Measurements from ENCODE around the gene THBS3.
"Not testable (repeated sequence)": the region's sequence is repeated elsewhere in the genome, so short reads cannot be mapped to it uniquely, and the experiment has no call there.

THBS3 gene

DNA sequence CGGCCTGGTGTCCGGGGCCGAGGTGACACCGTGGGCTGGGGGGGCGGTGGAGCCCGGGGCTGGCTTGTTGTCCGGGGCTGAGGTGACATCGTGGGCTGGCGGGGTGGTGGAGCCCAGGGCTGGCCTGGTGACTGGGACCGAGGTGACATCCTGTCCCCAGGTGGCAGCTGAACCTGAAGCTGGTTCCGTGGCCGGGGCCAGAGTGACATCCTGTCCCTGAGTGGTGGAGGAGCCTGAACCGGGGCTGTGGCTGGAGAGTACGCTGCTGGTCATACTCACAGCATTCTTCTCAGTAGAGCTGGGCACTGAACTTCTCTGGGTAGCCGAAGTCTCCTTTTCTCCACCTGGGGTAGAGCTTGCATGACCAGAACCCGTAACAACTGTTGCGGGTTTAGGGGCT is 15.8 kb downstream of the THBS3 start:
- H3K27me3 ChIP-seq: no peaks in the 10 kb centered on the region
- peaks cover 7% of the 10 kb centered on the region for H3K4me1 ChIP-seq
- no peak overlapping the region for H3K4me3 ChIP-seq (ENCODE audit: low read depth, low read length)
- no peaks in the 10 kb centered on the region for H3K9me3 ChIP-seq
- no peak for DNase-seq
- H3K36me3 ChIP-seq: no peaks in the 10 kb centered on the region; the same call in 1 of the 2 replicates
- TF ChIP-seq, protein P1, sequence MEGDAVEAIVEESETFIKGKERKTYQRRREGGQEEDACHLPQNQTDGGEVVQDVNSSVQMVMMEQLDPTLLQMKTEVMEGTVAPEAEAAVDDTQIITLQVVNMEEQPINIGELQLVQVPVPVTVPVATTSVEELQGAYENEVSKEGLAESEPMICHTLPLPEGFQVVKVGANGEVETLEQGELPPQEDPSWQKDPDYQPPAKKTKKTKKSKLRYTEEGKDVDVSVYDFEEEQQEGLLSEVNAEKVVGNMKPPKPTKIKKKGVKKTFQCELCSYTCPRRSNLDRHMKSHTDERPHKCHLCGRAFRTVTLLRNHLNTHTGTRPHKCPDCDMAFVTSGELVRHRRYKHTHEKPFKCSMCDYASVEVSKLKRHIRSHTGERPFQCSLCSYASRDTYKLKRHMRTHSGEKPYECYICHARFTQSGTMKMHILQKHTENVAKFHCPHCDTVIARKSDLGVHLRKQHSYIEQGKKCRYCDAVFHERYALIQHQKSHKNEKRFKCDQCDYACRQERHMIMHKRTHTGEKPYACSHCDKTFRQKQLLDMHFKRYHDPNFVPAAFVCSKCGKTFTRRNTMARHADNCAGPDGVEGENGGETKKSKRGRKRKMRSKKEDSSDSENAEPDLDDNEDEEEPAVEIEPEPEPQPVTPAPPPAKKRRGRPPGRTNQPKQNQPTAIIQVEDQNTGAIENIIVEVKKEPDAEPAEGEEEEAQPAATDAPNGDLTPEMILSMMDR (IDR thresholded peaks at IDR 0.05; ENCODE audit: low read depth, low read length): no peak

DNA sequence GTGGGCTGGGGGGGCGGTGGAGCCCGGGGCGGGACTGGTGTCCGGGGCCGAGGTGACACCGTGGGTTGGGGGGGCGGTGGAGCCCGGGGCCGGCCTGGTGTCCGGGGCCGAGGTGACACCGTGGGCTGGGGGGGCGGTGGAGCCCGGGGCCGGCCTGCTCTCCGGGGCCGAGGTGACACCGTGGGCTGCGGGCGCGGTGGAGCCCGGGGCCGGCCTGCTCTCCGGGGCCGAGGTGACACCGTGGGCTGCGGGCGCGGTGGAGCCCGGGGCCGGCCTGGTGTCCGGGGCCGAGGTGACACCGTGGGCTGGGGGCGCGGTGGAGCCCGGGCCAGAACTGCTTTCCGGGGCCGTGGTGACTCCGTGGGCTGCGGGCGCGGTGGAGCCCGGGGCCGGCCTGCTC is 17.8 kb downstream of the THBS3 start:
- not testable (repeated sequence) for H3K4me3 ChIP-seq (ENCODE audit: low read depth, low read length); DNase-seq; H3K36me3 ChIP-seq; H3K27me3 ChIP-seq; H3K9me3 ChIP-seq
- peaks cover 12% of the 10 kb centered on the region for H3K4me1 ChIP-seq

DNA sequence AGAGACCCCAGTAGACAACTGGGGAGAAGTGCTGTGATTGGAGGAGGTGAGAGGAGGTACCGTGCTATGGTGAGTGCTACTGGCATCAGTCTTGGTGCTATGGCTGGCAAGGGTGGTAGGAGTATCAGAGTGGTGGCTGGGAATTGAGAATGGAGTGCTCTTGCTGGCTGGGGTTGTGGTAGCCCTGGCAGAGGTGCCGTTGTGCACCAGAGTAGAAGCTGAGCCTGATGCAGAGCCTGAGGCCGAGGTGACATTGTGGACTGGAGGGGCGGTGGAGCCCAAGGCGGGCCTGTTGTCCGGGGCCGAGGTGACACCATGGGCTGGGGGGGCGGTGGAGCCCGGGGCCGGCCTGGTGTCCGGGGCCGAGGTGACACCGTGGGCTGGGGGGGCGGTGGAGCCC is 19.4 kb downstream of the THBS3 start:
- H3K27me3 ChIP-seq: no peaks in the 10 kb centered on the region
- TF ChIP-seq, protein P1 (IDR thresholded peaks at IDR 0.05; ENCODE audit: low read depth, low read length): no peak

GRCh38 chr1:155187456-155187891 is 20.2 kb downstream of the THBS3 start:
- peaks cover 6% of the 10 kb centered on the region; the same call in 1 of the 2 replicates for H3K36me3 ChIP-seq
- DNase-seq: no peak
- no peak overlapping the region for H3K4me3 ChIP-seq (ENCODE audit: low read depth, low read length)
- TF ChIP-seq, protein P1 (IDR thresholded peaks at IDR 0.05; ENCODE audit: low read depth, low read length): no peak
- peaks cover 13% of the 10 kb centered on the region for H3K4me1 ChIP-seq
- H3K27me3 ChIP-seq: no peaks in the 10 kb centered on the region
- no peaks in the 10 kb centered on the region for H3K9me3 ChIP-seq

More for the DNA sequence above, 19.4 kb downstream of the THBS3 start:
- H3K36me3 ChIP-seq: peaks cover 6% of the 10 kb centered on the region; the same call in 1 of the 2 replicates
- peaks cover 16% of the 10 kb centered on the region for H3K4me1 ChIP-seq
- no peaks in the 10 kb centered on the region for H3K9me3 ChIP-seq
- no peak overlapping the region for H3K4me3 ChIP-seq (ENCODE audit: low read depth, low read length)
- DNase-seq: no peak

GRCh38 chr1:155186794-155187455 is 20.8 kb downstream of the THBS3 start:
- peaks cover 6% of the 10 kb centered on the region; the same call in 1 of the 2 replicates for H3K36me3 ChIP-seq
- H3K4me1 ChIP-seq: peaks cover 13% of the 10 kb centered on the region
- no peak overlapping the region for H3K4me3 ChIP-seq (ENCODE audit: low read depth, low read length)
- no peaks in the 10 kb centered on the region for H3K9me3 ChIP-seq
- no peak for DNase-seq
- TF ChIP-seq, protein P1 (IDR thresholded peaks at IDR 0.05; ENCODE audit: low read depth, low read length): no peak
- H3K27me3 ChIP-seq: no peaks in the 10 kb centered on the region

- peaks cover 6% of the 10 kb centered on the region; the same call in 1 of the 2 replicates for H3K36me3 ChIP-seq
- H3K9me3 ChIP-seq: no peaks in the 10 kb centered on the region
- DNase-seq: no peak
- H3K4me1 ChIP-seq: peaks cover 13% of the 10 kb centered on the region
- H3K27me3 ChIP-seq: no peaks in the 10 kb centered on the region
- TF ChIP-seq, protein P1 (IDR thresholded peaks at IDR 0.05; ENCODE audit: low read depth, low read length): no peak
- no peak overlapping the region for H3K4me3 ChIP-seq (ENCODE audit: low read depth, low read length)
Observed at GRCh38 chr1:155186067-155186793, 21.5 kb downstream of the THBS3 start.
